B cell (primary cell): Measurements from ENCODE around the gene MAD2L1. TPM values are rescaled to one million over a fixed set of nuclear protein-coding genes. Genes with fewer than 3 reads are reported as not detected.

ENCODE experiments used
- ATAC-seq: fragments of 200-7000 bp; cut with Tn5 transposase; one replicate; pipeline ENCODE4 v1.10.0; 2021; ENCODE audit warnings: low read depth, mild to moderate bottlenecking, moderate number of reproducible peaks, moderate library complexity
- CTCF ChIA-PET: fragments of 350-600 bp; sonication (Branson Sonifier 250); formaldehyde crosslinking; loops from one replicate; lab custom pipeline; 2021; ENCODE audit warnings: antibody characterized with exemption, inconsistent platforms; lab: Charles Lee
- POLR2A ChIA-PET: fragments of 350-600 bp; sonication (Branson Sonifier 250); formaldehyde crosslinking; loops from one replicate; lab custom pipeline; 2021; ENCODE audit warnings: antibody characterized with exemption; lab: Charles Lee
- DNase-seq: peaks from one replicate; pipeline ENCODE4 v3.0.0; 2013
- H2AFZ ChIP-seq: 2 replicates; pipeline ENCODE4 v1.6.1; 2012; ENCODE audit warnings: mild to moderate bottlenecking, low read depth, low read length; ENCODE audit not compliant: insufficient read depth, poor library complexity, severe bottlenecking
- H3K27ac ChIP-seq, 2 donors: 1 replicate in 1 of 2; 2 replicates in 1 of 2; pipeline ENCODE4 v1.5.1; 2012 to 2013; ENCODE audit warnings: low read length in 2 of 2, mild to moderate bottlenecking in 2 of 2, moderate library complexity in 1 of 2
- H3K27me3 ChIP-seq, 4 experiments: fragments of 200-600 bp in 1 of 4; sonication (generic) in 1 of 4; replicated peaks in 1 of 4; 1 replicate in 2 of 4; 2 replicates in 2 of 4; pipeline versions ENCODE4 v1.6.1 to v1.7.0; 2013 to 2016; ENCODE audit warnings: low read length in 3 of 4, mild to moderate bottlenecking in 2 of 4, mixed read lengths in 1 of 4, moderate library complexity in 1 of 4; ENCODE audit not compliant: insufficient read depth in 4 of 4, control insufficient read depth in 3 of 4; ENCODE audit errors: control extremely low read depth in 1 of 4
- H3K36me3 ChIP-seq, 2 experiments: replicated peaks in 1 of 2; 1 replicate in 1 of 2; 2 replicates in 1 of 2; pipeline versions ENCODE4 v1.6.1 to v1.7.1; 2013; ENCODE audit warnings: low read length in 1 of 2; ENCODE audit not compliant: insufficient read depth in 2 of 2, control insufficient read depth in 1 of 2; ENCODE audit errors: control extremely low read depth in 1 of 2, extremely low read depth in 1 of 2
- H3K4me1 ChIP-seq, 2 donors: fragments of 200-600 bp in 1 of 2; sonication (generic) in 1 of 2; 1 replicate in 1 of 2; 2 replicates in 1 of 2; pipeline versions ENCODE4 v1.5.1 to v1.6.1; 2013 to 2017; ENCODE audit warnings: low read length in 2 of 2; ENCODE audit not compliant: control insufficient read depth in 2 of 2, insufficient read depth in 2 of 2
- H3K4me2 ChIP-seq: replicated peaks from 2 replicates; pipeline ENCODE3; 2012; ENCODE audit warnings: mild to moderate bottlenecking, low read depth, low read length; ENCODE audit not compliant: poor library complexity, severe bottlenecking
- H3K4me3 ChIP-seq, 5 experiments: fragments of 200-600 bp in 1 of 5; sonication (generic) in 1 of 5; 1 replicate in 3 of 5; 2 replicates in 2 of 5; pipeline versions ENCODE4 v1.5.1 to v1.7.0; 2011 to 2016; ENCODE audit warnings: low read length in 4 of 5, mild to moderate bottlenecking in 4 of 5, low read depth in 2 of 5, control low read depth in 1 of 5, moderate library complexity in 1 of 5; ENCODE audit not compliant: insufficient read depth in 1 of 5; ENCODE audit errors: control extremely low read depth in 1 of 5, extremely low read depth in 1 of 5
- H3K79me2 ChIP-seq: fragments of 200-600 bp; sonication (generic); one replicate; pipeline ENCODE4 v1.6.0; 2016; ENCODE audit warnings: low read length; ENCODE audit not compliant: control insufficient read depth, insufficient read depth
- H3K9ac ChIP-seq: fragments of 200-600 bp; sonication (generic); 2 replicates; pipeline ENCODE4 v1.6.1; 2017; ENCODE audit warnings: mild to moderate bottlenecking, low read length, moderate library complexity
- H3K9me3 ChIP-seq, 3 donors: one replicate each; pipeline versions ENCODE4 v1.6.1 to v1.7.1; 2013; ENCODE audit warnings: low read length in 2 of 3; ENCODE audit not compliant: control insufficient read depth in 2 of 3, insufficient read depth in 1 of 3; ENCODE audit errors: control extremely low read depth in 1 of 3
- H4K20me1 ChIP-seq: 2 replicates; pipeline ENCODE4 v1.6.0; 2012; ENCODE audit warnings: mild to moderate bottlenecking, low read length; ENCODE audit not compliant: insufficient read depth, control insufficient read depth, poor library complexity, severe bottlenecking
- H3K27ac Mint-ChIP-seq: one replicate; pipeline ENCODE4 v1.8.0; 2021; ENCODE audit warnings: mixed read lengths
- H3K27me3 Mint-ChIP-seq: one replicate; pipeline ENCODE4 v1.8.0; 2021; ENCODE audit warnings: mixed read lengths
- H3K4me1 Mint-ChIP-seq: one replicate; pipeline ENCODE4 v1.8.0; 2021; ENCODE audit warnings: mixed read lengths
- H3K4me3 Mint-ChIP-seq: one replicate; pipeline ENCODE4 v1.8.0; 2021; ENCODE audit warnings: mixed read lengths
- H3K9me3 Mint-ChIP-seq: one replicate; pipeline ENCODE4 v1.8.0; 2022; ENCODE audit warnings: mixed read lengths; ENCODE audit not compliant: insufficient read depth
- EZH2 ChIP-seq: IDR thresholded peaks from 2 replicates; pipeline ENCODE4 v1.6.1; 2012; ENCODE audit warnings: borderline replicate concordance, low read depth, mild to moderate bottlenecking, moderate library complexity, low read length; ENCODE audit not compliant: insufficient read depth, poor library complexity, severe bottlenecking
- WGBS: methylation state at CpG from one replicate; pipeline ENCODE4 v1.1.5; 2013; ENCODE audit warnings: missing lambda C conversion rate; ENCODE audit not compliant: insufficient coverage; 5-methylcytosine and 5-hydroxymethylcytosine counted together
- intact Hi-C: fragments of 100-400 bp; cut with micrococcal nuclease; formaldehyde crosslinking; loops from one replicate; pipeline ENCODE4 v1.10.0; 2022
- polyA plus RNA-seq: library from polyadenylated mRNA; depleted of rRNA; stranded (reverse); fragments of >200 nt; gene quantifications from 2 replicates; pipeline ENCODE4 v1.2.3, GENCODE V29; 2012
- total RNA-seq, 2 donors: library from RNA; stranded (reverse); fragments of 120-200 nt in 1 of 2; gene quantifications; 1 replicate in 1 of 2; 2 replicates in 1 of 2; pipeline versions ENCODE4 v1.2.3 to v1.2.4, GENCODE V29; 2013 to 2022
- TF ChIP-seq, protein P1 (sequence below): fragments of 200-600 bp; IDR thresholded peaks from one replicate; pipeline ENCODE4 v1.8.0; 2022; ENCODE audit warnings: antibody characterized with exemption, mild to moderate bottlenecking

Gene MAD2L1
- total and polyA plus RNA-seq, 2 donors (not counting 1 experiment from before 2014, with no cell fraction given): 1.5 TPM

DNA sequence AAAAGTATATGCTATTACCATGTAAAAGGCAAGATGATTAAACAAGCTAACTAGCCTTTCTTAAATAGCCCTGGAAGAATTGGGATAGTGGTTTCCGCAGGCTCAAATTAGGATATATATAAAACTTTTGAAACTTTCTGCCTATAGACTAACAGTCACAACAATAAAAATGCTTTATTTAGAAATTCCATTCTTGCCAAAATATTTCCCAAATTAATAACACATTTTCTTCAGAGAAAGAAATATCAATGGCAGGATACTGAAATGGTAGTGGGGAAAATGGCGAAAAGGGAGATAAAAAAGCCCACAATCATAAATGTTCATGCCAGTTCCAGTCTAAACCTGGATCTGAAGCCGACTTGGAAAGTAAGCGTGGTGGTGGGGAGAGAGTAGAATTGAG is 56.0 kb downstream of the MAD2L1 start:
- 83% methylated on average over 2 of the region's 4 CpGs for WGBS
- Mint-ChIP-seq H3K27me3 (no peaks in the 10 kb centered on the region), H3K27ac (no peak overlapping the region), H3K9me3 (peaks cover 3% of the 10 kb centered on the region), H3K4me3 (no peak overlapping the region), H3K4me1 (no peaks in the 10 kb centered on the region)
- ATAC-seq (no peak), DNase-seq (no peak)
- H3K36me3 ChIP-seq: no peaks in the 10 kb centered on the region
- ChIA-PET CTCF (no interaction called here), POLR2A (no interaction called here)
- no peak overlapping the region for H2AFZ ChIP-seq
- no peak overlapping the region for H3K4me3 ChIP-seq
- intact Hi-C loops: no loop called here
- no peak overlapping the region for H3K9ac ChIP-seq
- no peaks in the 10 kb centered on the region for H3K79me2 ChIP-seq
- no peaks in the 10 kb centered on the region for H4K20me1 ChIP-seq
- TF ChIP-seq EZH2: no peak
- TF ChIP-seq, protein P1, sequence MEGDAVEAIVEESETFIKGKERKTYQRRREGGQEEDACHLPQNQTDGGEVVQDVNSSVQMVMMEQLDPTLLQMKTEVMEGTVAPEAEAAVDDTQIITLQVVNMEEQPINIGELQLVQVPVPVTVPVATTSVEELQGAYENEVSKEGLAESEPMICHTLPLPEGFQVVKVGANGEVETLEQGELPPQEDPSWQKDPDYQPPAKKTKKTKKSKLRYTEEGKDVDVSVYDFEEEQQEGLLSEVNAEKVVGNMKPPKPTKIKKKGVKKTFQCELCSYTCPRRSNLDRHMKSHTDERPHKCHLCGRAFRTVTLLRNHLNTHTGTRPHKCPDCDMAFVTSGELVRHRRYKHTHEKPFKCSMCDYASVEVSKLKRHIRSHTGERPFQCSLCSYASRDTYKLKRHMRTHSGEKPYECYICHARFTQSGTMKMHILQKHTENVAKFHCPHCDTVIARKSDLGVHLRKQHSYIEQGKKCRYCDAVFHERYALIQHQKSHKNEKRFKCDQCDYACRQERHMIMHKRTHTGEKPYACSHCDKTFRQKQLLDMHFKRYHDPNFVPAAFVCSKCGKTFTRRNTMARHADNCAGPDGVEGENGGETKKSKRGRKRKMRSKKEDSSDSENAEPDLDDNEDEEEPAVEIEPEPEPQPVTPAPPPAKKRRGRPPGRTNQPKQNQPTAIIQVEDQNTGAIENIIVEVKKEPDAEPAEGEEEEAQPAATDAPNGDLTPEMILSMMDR: no peak
- H3K9me3 ChIP-seq: no peaks in the 10 kb centered on the region
- H3K27ac ChIP-seq: no peak overlapping the region
- no peak overlapping the region for H3K4me2 ChIP-seq
- no peaks in the 10 kb centered on the region for H3K4me1 ChIP-seq
- no peaks in the 10 kb centered on the region for H3K27me3 ChIP-seq

DNA sequence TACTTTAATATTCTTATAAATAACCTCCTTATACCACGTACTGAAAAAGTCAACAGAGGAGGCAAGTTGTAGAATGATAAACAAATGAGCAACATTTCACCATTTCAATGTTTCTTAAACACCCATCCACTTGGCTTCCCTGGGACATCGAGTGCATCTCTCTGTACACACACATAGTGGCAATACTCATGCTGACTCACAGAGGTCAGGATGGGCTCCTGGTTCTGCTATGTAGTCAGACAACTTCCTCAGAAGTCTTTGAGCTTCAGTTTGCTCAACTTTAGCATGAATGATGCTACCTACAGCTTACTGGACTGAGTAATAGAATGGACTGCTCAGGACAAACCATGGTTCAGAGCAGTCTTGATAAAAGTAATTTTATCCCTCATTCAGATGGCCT is 56.9 kb downstream of the MAD2L1 start:
- Mint-ChIP-seq H3K4me1 (no peaks in the 10 kb centered on the region), H3K27me3 (no peaks in the 10 kb centered on the region), H3K9me3 (peaks cover 2% of the 10 kb centered on the region), H3K4me3 (no peak overlapping the region), H3K27ac (no peak overlapping the region)
- ATAC-seq (no peak), DNase-seq (no peak)
- no peak overlapping the region for H3K9ac ChIP-seq
- no peaks in the 10 kb centered on the region for H3K36me3 ChIP-seq
- no peaks in the 10 kb centered on the region for H3K4me1 ChIP-seq
- no peaks in the 10 kb centered on the region for H3K9me3 ChIP-seq
- ChIA-PET POLR2A (no interaction called here), CTCF (no interaction called here)
- H3K79me2 ChIP-seq: no peaks in the 10 kb centered on the region
- no peaks in the 10 kb centered on the region for H3K27me3 ChIP-seq
- H2AFZ ChIP-seq: no peak overlapping the region
- intact Hi-C loops: no loop called here
- H3K4me3 ChIP-seq: no peak overlapping the region
- no peaks in the 10 kb centered on the region for H4K20me1 ChIP-seq
- H3K4me2 ChIP-seq: no peak overlapping the region
- WGBS: 71% methylated on average over 1 of the region's 2 CpGs
- H3K27ac ChIP-seq: no peak overlapping the region
- no peak for TF ChIP-seq EZH2
- TF ChIP-seq, protein P1: no peak
